ENCODE measurements around the gene ACKR3. TPM values are rescaled to one million over a fixed set of nuclear protein-coding genes. Genes with fewer than 3 reads are reported as not detected.

ACKR3 gene
- total RNA-seq, 4 donors from 2014 or later: 5.9 to 29.5 (median 24.5) TPM

GRCh38 chr2:236629961-236630872 lies 60.6 kb downstream of the ACKR3 start:
- DNase-seq: no peak
- Histone ChIP-seq H3K36me3 (no peaks in the 10 kb centered on the region), H3K27me3 (no peaks in the 10 kb centered on the region), H3K4me3 (no peak overlapping the region), H3K4me1 (peaks cover 0 to 11% (median 5%) of the 10 kb centered on the region in 3 donors), H3K27ac (no peak overlapping the region), H3K9me3 (no peaks in the 10 kb centered on the region)
- 76 to 93% methylated on average over 10 to 16 of the region's 16 CpGs for WGBS, 2 donors
- intact Hi-C loops (cut with DNase I): no loop called here
- TF ChIP-seq CTCF (IDR thresholded peaks at IDR 0.05): no peak
- TF ChIP-seq POLR2A (IDR thresholded peaks at IDR 0.05): no peak

- no peak for TF ChIP-seq CTCF (IDR thresholded peaks at IDR 0.05)
- TF ChIP-seq POLR2A (IDR thresholded peaks at IDR 0.05): no peak
- Histone ChIP-seq H3K36me3 (no peaks in the 10 kb centered on the region), H3K27me3 (no peaks in the 10 kb centered on the region), H3K9me3 (no peaks in the 10 kb centered on the region), H3K4me1 (peaks cover 0 to 11% (median 5%) of the 10 kb centered on the region in 3 donors), H3K4me3 (peak overlapping the region in 1 of 4 donors; percentile 4), H3K27ac (no peak overlapping the region)
- WGBS, 2 donors: 12 to 21% methylated on average over 11 of the region's 15 CpGs
- DNase-seq: no peak
- intact Hi-C loops (cut with DNase I): no loop called here
Measured at GRCh38 chr2:236631281-236631855, 61.7 kb downstream of the ACKR3 start.

GRCh38 chr2:236631856-236632291 lies 62.2 kb downstream of the ACKR3 start:
- 83 to 93% methylated on average over 8 to 11 of the region's 11 CpGs for WGBS, 2 donors

More at GRCh38 chr2:236631856-236632291, 62.2 kb downstream of the ACKR3 start:
- no peaks in the 10 kb centered on the region for H3K27me3 ChIP-seq
- H3K4me3 ChIP-seq: no peak overlapping the region
- no peaks in the 10 kb centered on the region for H3K9me3 ChIP-seq
- intact Hi-C loops (cut with DNase I): no loop called here
- no peaks in the 10 kb centered on the region for H3K36me3 ChIP-seq
- no peak overlapping the region for H3K27ac ChIP-seq
- no peak for TF ChIP-seq CTCF (IDR thresholded peaks at IDR 0.05)
- H3K4me1 ChIP-seq: peaks cover 0 to 11% (median 5%) of the 10 kb centered on the region in 3 donors
- no peak for DNase-seq

Data from esophagus squamous epithelium (tissue), 5 donors.